NCI-H2171 treated with DMSO at 0.1 percent for 48 hours (cell line): ENCODE data around the gene AOPEP.

Experiments used
- DNase-seq: peaks from one replicate; lab custom pipeline; 2025; lab: John Stamatoyannopoulos, UW

The AOPEP gene

GRCh38 chr9:94915476-94916450 lies 189.3 kb downstream of the AOPEP start:
- DNase-seq: no peak

- no peak for DNase-seq
These were observed 190.5 kb downstream of the AOPEP start for GRCh38 chr9:94916956-94917355.

- no peak for DNase-seq
These were observed 191.7 kb downstream of the AOPEP start for GRCh38 chr9:94918038-94918753.

GRCh38 chr9:94919376-94920098 lies 193.0 kb downstream of the AOPEP start:
- DNase-seq: no peak

GRCh38 chr9:94920420-94921091 lies 194.1 kb downstream of the AOPEP start:
- no peak for DNase-seq

GRCh38 chr9:94921092-94921471 lies 194.6 kb downstream of the AOPEP start:
- DNase-seq: no peak

- DNase-seq: no peak
These were observed 195.2 kb downstream of the AOPEP start for GRCh38 chr9:94921656-94922055.

- DNase-seq: no peak
These were observed 195.7 kb downstream of the AOPEP start for GRCh38 chr9:94922098-94922607.

- no peak for DNase-seq
These were observed 196.2 kb downstream of the AOPEP start for GRCh38 chr9:94922691-94923107.

- no peak for DNase-seq
These were observed 197.0 kb downstream of the AOPEP start for GRCh38 chr9:94923326-94924089.

- no peak for DNase-seq
These were observed 199.4 kb downstream of the AOPEP start for GRCh38 chr9:94925751-94926430.

GRCh38 chr9:94926431-94926800 lies 199.9 kb downstream of the AOPEP start:
- no peak for DNase-seq

- no peak for DNase-seq
These were observed 200.7 kb downstream of the AOPEP start for GRCh38 chr9:94927048-94927761.

GRCh38 chr9:94927762-94928670 lies 201.5 kb downstream of the AOPEP start:
- DNase-seq: peak; percentile 45

- no peak for DNase-seq
These were observed 202.3 kb downstream of the AOPEP start for GRCh38 chr9:94928691-94929368.

GRCh38 chr9:94929369-94929756 lies 202.9 kb downstream of the AOPEP start:
- no peak for DNase-seq

- DNase-seq: no peak
These were observed 204.6 kb downstream of the AOPEP start for GRCh38 chr9:94931036-94931633.

- no peak for DNase-seq
These were observed 205.2 kb downstream of the AOPEP start for GRCh38 chr9:94931740-94932139.
